Activated T-helper 1 cell treated with anti-CD3 and anti-CD28 coated beads, Interleukin-12 subunit alpha, Interleukin-12 subunit beta, Interleukin-2, Interleukin-4 antibody, amounts not matched to agents 30 ng/mL and 10 ng/mL and 1 ng/mL, durations not matched to agents 14 hours and 24 hours and 36 hours (primary cell): ENCODE measurements around the gene IL1R2. TPM values are rescaled to one million over a fixed set of nuclear protein-coding genes. Genes with fewer than 3 reads are reported as not detected.

Experiments used
- DNase-seq: peaks from one replicate; pipeline ENCODE4 v3.0.0; 2021; ENCODE audit warnings: low spot score
- H3K27ac Mint-ChIP-seq: one replicate; pipeline ENCODE4 v1.8.0; 2021; ENCODE audit warnings: mild to moderate bottlenecking, mixed read lengths
- H3K27me3 Mint-ChIP-seq: one replicate; pipeline ENCODE4 v1.8.0; 2022; ENCODE audit warnings: mild to moderate bottlenecking, moderate library complexity, mixed read lengths; ENCODE audit not compliant: insufficient read depth
- H3K36me3 Mint-ChIP-seq: one replicate; pipeline ENCODE4 v1.8.0; 2021; ENCODE audit warnings: low read depth, mixed read lengths
- H3K4me1 Mint-ChIP-seq: one replicate; pipeline ENCODE4 v1.8.0; 2021; ENCODE audit warnings: low read depth, mixed read lengths
- H3K4me3 Mint-ChIP-seq: one replicate; pipeline ENCODE4 v1.8.0; 2021; ENCODE audit warnings: mild to moderate bottlenecking, moderate library complexity, mixed read lengths
- H3K9me3 Mint-ChIP-seq: one replicate; pipeline ENCODE4 v1.8.0; 2021; ENCODE audit warnings: mixed read lengths
- intact Hi-C: fragments of 100-400 bp; cut with micrococcal nuclease; formaldehyde crosslinking; loops from one replicate; pipeline ENCODE4 v1.15.1; 2024
- total RNA-seq: library from RNA; stranded (reverse); gene quantifications from 2 replicates; pipeline ENCODE4 v1.2.3, GENCODE V29; 2022

IL1R2 gene
- total RNA-seq, 1 donor from 2014 or later: 1.3 TPM

DNA sequence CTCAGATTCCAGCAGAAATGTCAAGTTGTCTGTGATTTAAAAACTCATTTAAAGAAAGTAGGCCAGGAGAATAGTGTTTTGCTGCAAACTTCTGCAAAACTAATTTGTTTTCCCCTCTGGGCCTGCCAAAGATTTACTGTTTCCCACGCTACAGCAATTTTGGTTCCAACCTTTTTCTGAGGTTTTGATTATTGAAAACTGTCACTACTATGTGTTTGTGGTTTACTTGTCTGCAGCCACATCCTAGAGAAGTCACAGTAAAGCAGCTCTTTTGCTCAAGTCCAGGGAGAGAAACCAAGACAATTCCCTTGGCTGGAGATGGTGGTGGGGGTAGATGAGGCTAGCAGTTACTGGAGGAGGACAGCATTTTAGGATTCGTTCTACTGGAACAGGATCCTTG lies 12.8 kb downstream of the IL1R2 start:
- Mint-ChIP-seq H3K4me1 (peaks cover 20% of the 10 kb centered on the region), H3K27ac (no peak overlapping the region), H3K27me3 (peaks cover 2% of the 10 kb centered on the region), H3K36me3 (no peaks in the 10 kb centered on the region), H3K4me3 (no peak overlapping the region), H3K9me3 (no peaks in the 10 kb centered on the region)
- no peak for DNase-seq
- intact Hi-C loops: loop anchor here (2.0 to 10.0 kb wide), 2 partner anchors 16 to 360 kb away; no protein-coding TSS in a partner anchor

- Mint-ChIP-seq H3K9me3 (no peaks in the 10 kb centered on the region), H3K4me3 (no peak overlapping the region), H3K36me3 (no peaks in the 10 kb centered on the region), H3K27ac (no peak overlapping the region), H3K4me1 (peaks cover 17% of the 10 kb centered on the region), H3K27me3 (peaks cover 2% of the 10 kb centered on the region)
- DNase-seq: no peak
- intact Hi-C loops: loop anchor here (2.0 to 10.0 kb wide), 2 partner anchors 15 to 359 kb away; no protein-coding TSS in a partner anchor
Observed at GRCh38 chr2:102005449-102005848, 13.7 kb downstream of the IL1R2 start.

GRCh38 chr2:102005989-102006885 lies 14.5 kb downstream of the IL1R2 start:
- H3K9me3 Mint-ChIP-seq: no peaks in the 10 kb centered on the region
- peaks cover 2% of the 10 kb centered on the region for H3K27me3 Mint-ChIP-seq
- no peak overlapping the region for H3K27ac Mint-ChIP-seq
- no peak for DNase-seq
- peaks cover 3% of the 10 kb centered on the region for H3K36me3 Mint-ChIP-seq
- H3K4me3 Mint-ChIP-seq: no peak overlapping the region
- H3K4me1 Mint-ChIP-seq: peaks cover 14% of the 10 kb centered on the region
- intact Hi-C loops: loop anchor here (1.0 to 10.0 kb wide), 3 partner anchors 15 to 359 kb away; no protein-coding TSS in a partner anchor

GRCh38 chr2:102006886-102007278 lies 15.1 kb downstream of the IL1R2 start:
- peaks cover 15% of the 10 kb centered on the region for H3K4me1 Mint-ChIP-seq
- no peak overlapping the region for H3K4me3 Mint-ChIP-seq
- no peak overlapping the region for H3K27ac Mint-ChIP-seq
- intact Hi-C loops: loop anchor here (1.0 to 10.0 kb wide), 2 partner anchors 233 to 358 kb away; no protein-coding TSS in a partner anchor
- H3K27me3 Mint-ChIP-seq: peaks cover 2% of the 10 kb centered on the region
- H3K9me3 Mint-ChIP-seq: no peaks in the 10 kb centered on the region
- H3K36me3 Mint-ChIP-seq: peaks cover 3% of the 10 kb centered on the region
- DNase-seq: no peak

DNA sequence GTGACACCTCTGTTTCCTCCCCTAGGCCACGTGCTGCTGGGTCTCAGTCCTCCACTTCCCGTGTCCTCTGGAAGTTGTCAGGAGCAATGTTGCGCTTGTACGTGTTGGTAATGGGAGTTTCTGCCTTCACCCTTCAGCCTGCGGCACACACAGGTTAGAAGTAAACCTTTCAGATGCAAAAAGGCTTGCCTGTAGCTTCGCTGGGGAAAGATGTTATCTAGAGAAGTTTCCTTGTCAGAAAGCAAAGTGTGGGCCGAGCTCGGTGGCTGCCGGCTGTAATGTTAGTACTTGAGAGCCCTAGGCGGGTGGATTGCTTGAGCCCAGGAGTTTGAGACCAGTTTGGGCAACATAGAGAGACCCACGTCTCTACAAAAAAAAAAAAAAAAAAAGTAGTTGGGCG lies 16.7 kb downstream of the IL1R2 start:
- H3K4me3 Mint-ChIP-seq: no peak overlapping the region
- intact Hi-C loops: loop anchor here (10.0 kb wide), 1 partner anchor 356 kb away; no protein-coding TSS in a partner anchor
- H3K27ac Mint-ChIP-seq: no peak overlapping the region
- peaks cover 2% of the 10 kb centered on the region for H3K27me3 Mint-ChIP-seq
- H3K36me3 Mint-ChIP-seq: peaks cover 6% of the 10 kb centered on the region
- DNase-seq: no peak
- H3K9me3 Mint-ChIP-seq: peaks cover 8% of the 10 kb centered on the region
- peaks cover 23% of the 10 kb centered on the region for H3K4me1 Mint-ChIP-seq

DNA sequence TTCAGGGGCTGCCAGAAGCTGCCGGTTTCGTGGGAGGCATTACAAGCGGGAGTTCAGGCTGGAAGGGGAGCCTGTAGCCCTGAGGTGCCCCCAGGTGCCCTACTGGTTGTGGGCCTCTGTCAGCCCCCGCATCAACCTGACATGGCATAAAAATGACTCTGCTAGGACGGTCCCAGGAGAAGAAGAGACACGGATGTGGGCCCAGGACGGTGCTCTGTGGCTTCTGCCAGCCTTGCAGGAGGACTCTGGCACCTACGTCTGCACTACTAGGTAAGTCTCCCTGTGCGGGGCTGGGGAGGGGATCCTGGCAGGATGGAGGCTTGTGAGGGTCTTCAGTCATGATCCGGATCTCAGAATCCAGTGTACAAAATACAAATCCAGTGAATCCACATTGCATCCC lies 17.8 kb downstream of the IL1R2 start:
- intact Hi-C loops: loop anchor here (10.0 kb wide), 1 partner anchor 355 kb away; no protein-coding TSS in a partner anchor
- peaks cover 16% of the 10 kb centered on the region for H3K9me3 Mint-ChIP-seq
- peaks cover 6% of the 10 kb centered on the region for H3K36me3 Mint-ChIP-seq
- peaks cover 2% of the 10 kb centered on the region for H3K27me3 Mint-ChIP-seq
- no peak overlapping the region for H3K4me3 Mint-ChIP-seq
- H3K27ac Mint-ChIP-seq: no peak overlapping the region
- no peak for DNase-seq
- peaks cover 28% of the 10 kb centered on the region for H3K4me1 Mint-ChIP-seq

DNA sequence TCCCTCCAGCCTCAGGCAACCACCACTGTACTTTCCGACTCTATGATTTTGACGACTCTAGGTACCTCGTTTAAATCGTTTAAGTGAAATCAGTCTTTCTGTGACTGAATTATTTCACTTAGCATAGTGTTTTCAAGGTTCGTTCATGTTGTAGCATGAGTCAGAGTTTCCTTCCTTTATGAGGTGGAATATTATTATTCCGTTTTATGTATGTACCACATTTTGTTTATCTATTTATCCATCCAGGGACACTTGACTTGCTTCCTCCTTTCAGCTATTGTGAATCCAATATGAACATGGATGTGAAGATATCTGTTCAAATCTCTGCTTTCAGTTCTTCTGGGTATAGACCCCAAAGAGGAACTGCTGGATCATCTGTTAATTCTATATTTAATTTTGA lies 19.1 kb downstream of the IL1R2 start:
- H3K4me3 Mint-ChIP-seq: no peak overlapping the region

GRCh38 chr2:102012061-102012614 lies 20.4 kb downstream of the IL1R2 start:
- peaks cover 16% of the 10 kb centered on the region for H3K9me3 Mint-ChIP-seq
- H3K27ac Mint-ChIP-seq: no peak overlapping the region
- peaks cover 23% of the 10 kb centered on the region for H3K4me1 Mint-ChIP-seq
- peaks cover 6% of the 10 kb centered on the region for H3K36me3 Mint-ChIP-seq
- peaks cover 2% of the 10 kb centered on the region for H3K27me3 Mint-ChIP-seq
- intact Hi-C loops: no loop called here
- DNase-seq: no peak
- H3K4me3 Mint-ChIP-seq: no peak overlapping the region

More for the DNA sequence above, 19.1 kb downstream of the IL1R2 start:
- H3K4me1 Mint-ChIP-seq: peaks cover 28% of the 10 kb centered on the region
- intact Hi-C loops: no loop called here
- peaks cover 2% of the 10 kb centered on the region for H3K27me3 Mint-ChIP-seq
- H3K9me3 Mint-ChIP-seq: peaks cover 16% of the 10 kb centered on the region
- peak overlapping the region; percentile 27 for H3K27ac Mint-ChIP-seq
- peaks cover 6% of the 10 kb centered on the region for H3K36me3 Mint-ChIP-seq
- DNase-seq: no peak

DNA sequence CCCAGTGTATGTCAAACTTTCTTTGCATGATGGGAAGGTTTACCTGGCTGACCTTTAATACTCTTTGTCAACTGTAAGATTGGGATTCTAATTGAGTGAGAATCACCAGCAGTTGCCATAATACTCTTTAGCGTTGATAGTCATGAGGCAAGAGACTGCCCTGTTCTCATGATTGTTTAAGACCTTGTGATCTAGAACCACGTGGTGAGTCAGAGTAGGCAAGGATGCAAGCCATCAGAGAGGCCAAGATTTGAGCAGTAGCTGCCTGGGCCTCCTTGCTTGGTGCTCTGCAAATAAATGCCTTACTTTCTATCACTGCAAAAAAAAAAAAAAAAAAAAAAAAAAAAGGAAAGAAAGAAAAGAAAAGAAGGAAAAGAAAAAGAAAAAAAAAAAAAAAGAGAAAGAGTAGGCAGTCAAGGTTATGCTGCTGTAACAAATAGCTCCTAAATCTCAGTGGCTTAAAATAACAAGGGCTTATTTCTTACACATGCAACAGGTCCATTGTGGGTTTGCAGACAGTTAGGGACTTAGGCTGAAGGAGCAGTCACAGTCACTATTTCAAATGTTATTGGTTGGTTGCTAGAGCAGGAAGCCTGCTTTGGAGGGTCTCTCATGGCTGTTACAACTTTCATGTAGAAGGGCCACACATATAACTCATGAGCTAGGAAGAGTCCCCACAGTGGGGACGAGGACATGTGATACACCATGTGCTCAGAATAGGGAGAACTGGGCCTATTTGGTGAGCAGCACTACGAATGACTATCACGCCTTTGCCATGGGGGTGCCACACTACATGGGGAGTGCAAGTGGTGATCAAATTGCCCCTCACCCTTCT lies 21.7 kb downstream of the IL1R2 start:
- Mint-ChIP-seq H3K9me3 (peaks cover 16% of the 10 kb centered on the region), H3K27ac (peak overlapping the region; percentile 41), H3K36me3 (peaks cover 6% of the 10 kb centered on the region), H3K4me3 (no peak overlapping the region), H3K27me3 (no peaks in the 10 kb centered on the region), H3K4me1 (peaks cover 23% of the 10 kb centered on the region)
- intact Hi-C loops: no loop called here
- no peak for DNase-seq

DNA sequence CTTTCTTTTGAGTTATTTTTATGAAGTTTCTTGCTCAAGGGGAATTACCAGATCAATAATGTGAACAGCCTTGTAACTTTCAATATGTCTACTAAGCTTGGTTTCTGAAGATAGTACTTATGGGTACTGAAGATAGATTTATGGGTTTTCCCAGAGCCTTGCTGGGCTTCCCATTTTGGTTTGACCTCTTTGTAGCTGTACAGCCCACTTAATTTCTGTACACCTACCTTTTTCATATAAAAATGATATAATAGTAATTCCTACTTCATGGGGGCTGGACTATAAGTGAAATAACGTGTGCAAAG lies 22.2 kb downstream of the IL1R2 start:
- Mint-ChIP-seq H3K27ac (no peak overlapping the region), H3K4me1 (peaks cover 23% of the 10 kb centered on the region), H3K9me3 (peaks cover 16% of the 10 kb centered on the region), H3K4me3 (no peak overlapping the region), H3K36me3 (peaks cover 6% of the 10 kb centered on the region), H3K27me3 (no peaks in the 10 kb centered on the region)
- DNase-seq: no peak
- intact Hi-C loops: no loop called here

- H3K9me3 Mint-ChIP-seq: peaks cover 16% of the 10 kb centered on the region
- H3K4me3 Mint-ChIP-seq: no peak overlapping the region
- H3K27ac Mint-ChIP-seq: no peak overlapping the region
- peaks cover 6% of the 10 kb centered on the region for H3K36me3 Mint-ChIP-seq
- no peak for DNase-seq
- intact Hi-C loops: no loop called here
- peaks cover 8% of the 10 kb centered on the region for H3K27me3 Mint-ChIP-seq
- H3K4me1 Mint-ChIP-seq: peaks cover 27% of the 10 kb centered on the region
Observed at GRCh38 chr2:102015399-102015798, 23.6 kb downstream of the IL1R2 start.

DNA sequence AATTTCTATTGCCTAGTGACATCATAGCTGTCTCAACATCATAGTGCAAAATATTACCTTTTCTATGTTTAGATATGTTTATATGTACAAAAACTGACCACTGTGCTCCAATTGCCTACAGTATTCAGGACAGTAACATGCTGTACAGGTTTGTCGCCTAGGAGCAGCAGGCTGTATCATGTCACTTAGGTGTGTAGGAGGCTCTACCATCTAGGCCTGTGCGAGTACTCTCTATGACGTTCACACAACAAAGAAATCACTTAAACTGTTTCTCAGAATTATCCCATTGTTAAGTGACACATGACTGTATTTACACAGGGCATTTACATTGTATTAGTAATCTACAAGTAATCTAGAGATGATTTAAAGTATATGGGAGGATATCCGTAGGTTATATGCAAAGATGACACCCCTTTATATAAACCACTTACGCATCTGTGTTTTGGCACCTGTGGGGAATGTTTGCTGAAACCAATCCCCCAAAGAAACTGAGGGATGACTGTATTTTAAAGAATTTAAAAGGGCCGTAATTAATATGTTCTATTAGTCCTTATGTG lies 24.7 kb downstream of the IL1R2 start:
- Mint-ChIP-seq H3K27ac (no peak overlapping the region), H3K9me3 (peaks cover 16% of the 10 kb centered on the region), H3K36me3 (peaks cover 3% of the 10 kb centered on the region), H3K27me3 (peaks cover 11% of the 10 kb centered on the region), H3K4me1 (peaks cover 26% of the 10 kb centered on the region), H3K4me3 (no peak overlapping the region)
- DNase-seq: no peak
- intact Hi-C loops: no loop called here
